ENCODE data around the gene L3MBTL4. TPM values are rescaled to one million over a fixed set of nuclear protein-coding genes. Genes with fewer than 3 reads are reported as not detected.

Gene L3MBTL4
- total RNA-seq, 1 experiment from 2014 or later = 10.6 TPM

GRCh38 chr18:5944448-5944847 lies 470.3 kb downstream of the L3MBTL4 start:
- Histone ChIP-seq H3K4me3 (no peak overlapping the region), H3K36me3 (no peaks in the 10 kb centered on the region), H3K4me1 (replicated peaks) (peaks cover 5% of the 10 kb centered on the region), H3K27ac (no peak overlapping the region), H3K9me3 (replicated peaks) (no peaks in the 10 kb centered on the region), H3K27me3 (replicated peaks) (0 out of 2 replicates have a peak, but pooled peaks cover 10% of the 10 kb centered on the region)
- DNase-seq (ENCODE audit: low read depth in 1 of 2, low spot score in 2 of 2) = no peak

- no peaks in the 10 kb centered on the region for H3K9me3 ChIP-seq (replicated peaks)
- no peak for DNase-seq (ENCODE audit: low read depth in 1 of 2, low spot score in 2 of 2)
These were observed 471.2 kb downstream of the L3MBTL4 start for GRCh38 chr18:5943514-5943913.

GRCh38 chr18:5942591-5942990 lies 472.1 kb downstream of the L3MBTL4 start:
- Histone ChIP-seq H3K4me1 (replicated peaks) (peaks cover 5% of the 10 kb centered on the region), H3K4me3 (no peak overlapping the region)

More at GRCh38 chr18:5943514-5943913, 471.2 kb downstream of the L3MBTL4 start:
- no peak overlapping the region for H3K27ac ChIP-seq
- H3K4me1 ChIP-seq (replicated peaks) = peaks cover 5% of the 10 kb centered on the region
- H3K27me3 ChIP-seq (replicated peaks) = 0 out of 2 replicates have a peak, but pooled peaks cover 6% of the 10 kb centered on the region
- no peaks in the 10 kb centered on the region for H3K36me3 ChIP-seq
- no peak overlapping the region for H3K4me3 ChIP-seq

GRCh38 chr18:5941890-5942289 lies 472.8 kb downstream of the L3MBTL4 start:
- H3K4me3 ChIP-seq = no peak overlapping the region
- no peak overlapping the region for H3K27ac ChIP-seq
- H3K27me3 ChIP-seq (replicated peaks) = no peaks in the 10 kb centered on the region
- DNase-seq (ENCODE audit: low read depth in 1 of 2, low spot score in 2 of 2) = no peak
- peaks cover 5% of the 10 kb centered on the region for H3K4me1 ChIP-seq (replicated peaks)
- no peaks in the 10 kb centered on the region for H3K36me3 ChIP-seq
- no peaks in the 10 kb centered on the region for H3K9me3 ChIP-seq (replicated peaks)

More at GRCh38 chr18:5942591-5942990, 472.1 kb downstream of the L3MBTL4 start:
- Histone ChIP-seq H3K9me3 (replicated peaks) (no peaks in the 10 kb centered on the region), H3K27ac (no peak overlapping the region), H3K36me3 (no peaks in the 10 kb centered on the region), H3K27me3 (replicated peaks) (0 out of 2 replicates have a peak, but pooled peaks cover 2% of the 10 kb centered on the region)
- no peak for DNase-seq (ENCODE audit: low read depth in 1 of 2, low spot score in 2 of 2)

GRCh38 chr18:5939801-5940667 lies 474.7 kb downstream of the L3MBTL4 start:
- H3K4me3 ChIP-seq = no peak overlapping the region
- H3K9me3 ChIP-seq (replicated peaks) = no peaks in the 10 kb centered on the region
- H3K27me3 ChIP-seq (replicated peaks) = no peaks in the 10 kb centered on the region
- H3K4me1 ChIP-seq (replicated peaks) = peaks cover 5% of the 10 kb centered on the region
- no peaks in the 10 kb centered on the region for H3K36me3 ChIP-seq
- no peak overlapping the region for H3K27ac ChIP-seq
- no peak for DNase-seq (ENCODE audit: low read depth in 1 of 2, low spot score in 2 of 2)

DNA sequence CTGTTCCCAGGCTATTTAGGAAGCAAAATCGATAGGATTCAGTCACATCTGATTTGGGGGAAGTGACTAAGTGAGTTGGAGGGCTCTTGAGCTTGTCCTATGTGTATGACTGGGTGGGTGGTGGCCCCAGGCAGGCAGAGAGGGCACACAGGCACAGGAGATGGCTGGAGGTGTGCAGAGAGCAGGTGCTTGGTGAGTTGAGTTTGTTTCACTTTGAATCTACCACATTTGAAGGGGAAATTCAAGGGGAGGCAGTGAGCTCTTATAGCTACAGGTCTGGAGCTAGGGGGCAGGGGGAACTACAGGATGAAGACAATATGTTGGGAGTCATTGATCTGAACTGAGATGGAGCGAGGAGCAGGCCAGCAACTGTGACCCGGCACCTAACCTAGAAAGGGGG lies 476.9 kb downstream of the L3MBTL4 start:
- no peak overlapping the region for H3K27ac ChIP-seq
- no peaks in the 10 kb centered on the region for H3K36me3 ChIP-seq

DNA sequence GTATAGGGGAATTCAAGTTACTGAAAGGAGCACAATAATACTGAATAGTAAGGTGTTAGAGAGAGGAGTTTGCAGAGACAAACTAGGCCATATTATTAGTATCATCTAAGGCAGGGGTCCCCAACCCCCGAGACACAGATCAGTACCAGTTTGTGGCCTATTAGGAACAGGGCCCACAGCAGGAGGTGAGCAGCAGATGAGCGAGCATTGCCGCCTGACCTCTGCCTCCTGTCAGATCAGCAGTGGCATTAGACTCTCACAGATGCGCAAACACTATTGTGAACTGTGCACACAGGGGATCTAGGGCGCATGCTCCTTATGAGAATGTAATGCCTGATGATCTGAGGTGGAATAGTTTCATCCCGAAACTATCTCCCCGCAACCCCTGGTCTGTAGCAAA lies 477.6 kb downstream of the L3MBTL4 start:
- no peaks in the 10 kb centered on the region for H3K36me3 ChIP-seq
- H3K27ac ChIP-seq = no peak overlapping the region
- no peak for DNase-seq (ENCODE audit: low read depth in 1 of 2, low spot score in 2 of 2)
- H3K4me3 ChIP-seq = no peak overlapping the region
- H3K9me3 ChIP-seq (replicated peaks) = no peaks in the 10 kb centered on the region
- no peaks in the 10 kb centered on the region for H3K27me3 ChIP-seq (replicated peaks)
- H3K4me1 ChIP-seq (replicated peaks) = no peaks in the 10 kb centered on the region

More for the DNA sequence above, 476.9 kb downstream of the L3MBTL4 start:
- Histone ChIP-seq H3K4me1 (replicated peaks) (no peaks in the 10 kb centered on the region), H3K4me3 (no peak overlapping the region), H3K27me3 (replicated peaks) (no peaks in the 10 kb centered on the region), H3K9me3 (replicated peaks) (no peaks in the 10 kb centered on the region)
- DNase-seq (ENCODE audit: low read depth in 1 of 2, low spot score in 2 of 2) = no peak

GRCh38 chr18:5930789-5931188 lies 483.9 kb downstream of the L3MBTL4 start:
- no peaks in the 10 kb centered on the region for H3K27me3 ChIP-seq (replicated peaks)
- no peaks in the 10 kb centered on the region for H3K4me1 ChIP-seq (replicated peaks)
- H3K36me3 ChIP-seq = no peaks in the 10 kb centered on the region

DNA sequence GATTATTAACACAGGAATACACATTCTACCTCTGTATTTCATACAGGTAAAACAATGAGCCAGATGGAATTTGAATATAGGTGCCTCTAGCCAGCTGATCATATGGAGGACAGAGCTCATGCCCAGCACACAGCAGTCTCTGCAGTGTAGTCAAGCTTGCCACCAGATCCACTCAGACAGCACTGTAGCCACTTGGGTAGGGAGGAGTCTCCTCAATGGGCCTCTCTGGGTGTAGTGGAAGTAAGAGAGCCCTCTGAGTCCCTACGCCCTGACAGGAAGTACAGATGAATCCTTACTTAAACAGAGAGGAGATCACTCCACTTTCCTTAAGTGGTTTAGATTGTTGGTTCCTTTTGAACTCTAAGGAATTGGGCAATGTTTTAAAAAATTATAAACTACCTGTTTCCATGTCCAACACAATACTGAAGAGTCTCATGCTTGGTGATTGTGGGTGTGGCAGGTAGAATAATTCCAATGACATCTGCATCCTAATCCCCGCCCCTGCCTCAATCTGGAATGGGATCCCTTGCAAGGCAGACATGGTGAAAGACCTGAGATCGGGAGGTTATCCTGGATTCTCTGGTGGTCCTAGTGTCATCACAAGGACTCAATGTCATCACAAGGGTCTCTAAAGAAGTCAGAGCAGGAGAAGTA lies 496.4 kb downstream of the L3MBTL4 start:
- Histone ChIP-seq H3K27me3 (replicated peaks) (no peaks in the 10 kb centered on the region; the same call in 1 of the 2 replicates), H3K36me3 (no peaks in the 10 kb centered on the region), H3K4me3 (no peak overlapping the region), H3K9me3 (replicated peaks) (no peaks in the 10 kb centered on the region), H3K4me1 (replicated peaks) (no peaks in the 10 kb centered on the region), H3K27ac (no peak overlapping the region)
- DNase-seq (ENCODE audit: low read depth in 1 of 2, low spot score in 2 of 2) = no peak

More at GRCh38 chr18:5930789-5931188, 483.9 kb downstream of the L3MBTL4 start:
- no peak overlapping the region for H3K27ac ChIP-seq
- H3K4me3 ChIP-seq = no peak overlapping the region
- H3K9me3 ChIP-seq (replicated peaks) = no peaks in the 10 kb centered on the region
- DNase-seq (ENCODE audit: low read depth in 1 of 2, low spot score in 2 of 2) = no peak

- DNase-seq (ENCODE audit: low read depth in 1 of 2, low spot score in 2 of 2) = no peak
These were observed 499.8 kb downstream of the L3MBTL4 start for GRCh38 chr18:5914951-5915350.

GRCh38 chr18:5914016-5914415 lies 500.7 kb downstream of the L3MBTL4 start:
- no peak for DNase-seq (ENCODE audit: low read depth in 1 of 2, low spot score in 2 of 2)
- Histone ChIP-seq H3K4me1 (replicated peaks) (no peaks in the 10 kb centered on the region; the same call in 1 of the 2 replicates), H3K36me3 (no peaks in the 10 kb centered on the region), H3K27ac (no peak overlapping the region), H3K27me3 (replicated peaks) (no peaks in the 10 kb centered on the region), H3K9me3 (replicated peaks) (no peaks in the 10 kb centered on the region), H3K4me3 (no peak overlapping the region)

More at GRCh38 chr18:5914951-5915350, 499.8 kb downstream of the L3MBTL4 start:
- no peaks in the 10 kb centered on the region for H3K4me1 ChIP-seq (replicated peaks)
- no peaks in the 10 kb centered on the region for H3K9me3 ChIP-seq (replicated peaks)
- H3K36me3 ChIP-seq = no peaks in the 10 kb centered on the region
- no peak overlapping the region for H3K4me3 ChIP-seq
- no peak overlapping the region for H3K27ac ChIP-seq
- H3K27me3 ChIP-seq (replicated peaks) = no peaks in the 10 kb centered on the region

DNA sequence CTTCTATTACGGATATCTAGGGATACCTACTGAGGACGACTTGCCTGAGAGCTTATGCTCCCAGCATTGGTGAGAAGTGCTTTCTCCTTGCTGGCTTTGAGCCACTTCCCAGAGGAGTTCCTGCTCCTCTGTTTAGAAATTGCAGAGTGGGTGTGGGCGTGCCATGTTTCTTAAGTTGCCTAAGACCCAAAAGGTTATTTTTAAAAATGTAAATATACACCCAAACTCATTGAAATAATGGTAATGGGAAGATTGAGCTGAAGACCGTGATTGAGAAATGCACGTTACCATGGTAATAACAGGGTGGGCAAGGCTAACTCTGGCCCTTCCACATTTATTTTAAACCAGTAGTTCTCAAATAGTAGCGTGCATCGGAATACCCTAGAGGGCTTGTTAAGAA lies 502.1 kb downstream of the L3MBTL4 start:
- H3K27ac ChIP-seq = no peak overlapping the region
- no peaks in the 10 kb centered on the region; the same call in 1 of the 2 replicates for H3K4me1 ChIP-seq (replicated peaks)
- H3K4me3 ChIP-seq = no peak overlapping the region
- no peaks in the 10 kb centered on the region for H3K36me3 ChIP-seq
- no peaks in the 10 kb centered on the region for H3K27me3 ChIP-seq (replicated peaks)
- H3K9me3 ChIP-seq (replicated peaks) = no peaks in the 10 kb centered on the region
- no peak for DNase-seq (ENCODE audit: low read depth in 1 of 2, low spot score in 2 of 2)

DNA sequence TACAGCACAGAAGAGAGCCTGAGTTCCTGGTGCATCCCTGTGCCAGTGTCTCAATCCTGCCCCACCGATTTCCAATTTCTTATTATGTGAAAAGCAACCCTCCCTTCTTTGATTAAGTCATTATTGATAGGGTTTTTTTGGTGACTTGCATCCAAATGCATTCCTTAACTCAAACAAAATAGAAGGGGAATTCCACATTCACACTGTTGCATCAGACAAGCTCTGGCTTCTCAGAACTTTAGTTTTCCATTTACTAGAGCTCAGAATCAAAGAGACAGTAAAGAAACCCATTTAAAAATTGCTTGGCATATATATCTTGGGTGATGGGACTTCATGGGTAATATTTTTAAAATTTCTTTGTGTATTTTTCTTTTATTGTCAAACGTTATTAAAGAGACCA lies 505.6 kb downstream of the L3MBTL4 start:
- H3K36me3 ChIP-seq = no peaks in the 10 kb centered on the region
- no peak for DNase-seq (ENCODE audit: low read depth in 1 of 2, low spot score in 2 of 2)
- no peaks in the 10 kb centered on the region for H3K27me3 ChIP-seq (replicated peaks)
- no peaks in the 10 kb centered on the region; the same call in 1 of the 2 replicates for H3K4me1 ChIP-seq (replicated peaks)
- no peak overlapping the region for H3K27ac ChIP-seq
- no peaks in the 10 kb centered on the region for H3K9me3 ChIP-seq (replicated peaks)
- no peak overlapping the region for H3K4me3 ChIP-seq
